ENCODE measurements around the gene INAVA. TPM values are rescaled to one million over a fixed set of nuclear protein-coding genes. Genes with fewer than 3 reads are reported as not detected.
"Not testable (repeated sequence)": the region's sequence is repeated elsewhere in the genome, so short reads cannot be mapped to it uniquely, and the experiment has no call there.

The INAVA gene
- polyA plus RNA-seq, 3 donors from 2014 or later = 0.10 TPM; not detected in 2

- no peak for DNase-seq
- Mint-ChIP-seq H3K4me3 (no peak overlapping the region), H3K9me3 (no peaks in the 10 kb centered on the region), H3K36me3 (no peaks in the 10 kb centered on the region), H3K27me3 (ENCODE audit: low read depth in 3 of 3) (peaks cover 0 to 8% (median 0%) of the 10 kb centered on the region in 3 donors), H3K27ac (no peak overlapping the region), H3K4me1 (peaks cover 12 to 13% of the 10 kb centered on the region in 2 donors)
These were observed 11.8 kb downstream of the INAVA start for GRCh38 chr1:200906491-200906890.

DNA sequence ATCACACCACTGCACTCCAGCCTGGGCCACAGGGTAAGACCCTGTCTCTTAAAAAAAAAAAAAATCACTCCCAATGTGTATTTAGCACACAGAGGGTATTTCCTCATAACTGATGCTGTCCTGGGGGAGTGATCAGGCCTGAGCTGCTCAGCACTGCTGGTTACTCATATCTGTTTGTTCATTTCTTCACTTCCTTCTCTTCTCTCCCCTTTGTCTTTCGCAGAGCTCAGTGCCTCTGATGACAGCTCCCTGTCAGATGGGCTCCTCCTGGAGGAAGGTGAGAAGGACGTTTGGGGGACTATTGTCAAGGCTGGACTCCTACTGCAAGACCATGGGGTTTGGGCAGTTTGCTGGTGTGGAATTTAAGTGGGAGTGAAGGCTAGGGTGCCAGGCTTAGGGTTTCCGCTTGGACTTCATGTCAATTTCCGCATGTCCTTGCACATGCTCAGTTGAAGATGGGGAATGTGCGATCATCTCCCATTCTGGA is 13.0 kb downstream of the INAVA start:
- H3K27ac Mint-ChIP-seq = no peak overlapping the region
- H3K4me3 Mint-ChIP-seq = no peak overlapping the region
- H3K9me3 Mint-ChIP-seq = no peaks in the 10 kb centered on the region
- H3K4me1 Mint-ChIP-seq = peaks cover 12 to 13% of the 10 kb centered on the region in 2 donors
- H3K27me3 Mint-ChIP-seq (ENCODE audit: low read depth in 3 of 3) = peaks cover 0 to 13% (median 0%) of the 10 kb centered on the region in 3 donors
- DNase-seq = no peak
- H3K36me3 Mint-ChIP-seq = no peaks in the 10 kb centered on the region

DNA sequence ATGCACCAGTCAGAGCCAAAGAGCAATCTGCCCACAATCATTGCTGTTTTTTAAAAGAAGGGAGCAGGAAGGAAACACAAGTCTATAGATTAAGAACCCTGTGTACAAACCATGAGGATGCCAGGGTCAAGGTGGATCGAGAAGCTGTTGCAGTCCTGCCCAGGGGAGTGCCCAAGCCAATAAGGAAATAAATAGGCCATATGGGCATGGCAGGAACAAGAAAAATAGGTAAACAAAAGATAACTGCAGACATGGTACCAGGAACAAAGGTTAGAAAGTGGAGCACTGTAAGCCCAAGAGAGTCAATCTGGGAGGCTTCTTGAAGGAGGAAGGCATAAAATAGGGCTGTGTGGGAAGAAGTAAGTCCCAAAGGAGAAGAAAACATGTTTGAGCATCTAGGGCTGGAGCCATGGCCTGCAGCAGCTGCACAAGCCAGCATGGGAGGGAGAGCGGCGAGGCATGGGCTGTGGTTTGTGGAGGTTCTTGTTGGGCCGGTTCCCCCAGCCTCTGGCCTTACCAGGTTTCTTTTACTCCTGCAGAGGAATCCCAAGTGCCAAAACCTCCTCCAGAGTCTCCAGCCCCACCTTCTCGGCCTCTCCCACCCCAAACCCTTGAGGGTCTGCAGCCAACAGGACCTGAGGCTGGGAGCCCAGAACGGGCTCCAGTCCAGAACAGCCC is 13.6 kb downstream of the INAVA start:
- Mint-ChIP-seq H3K4me3 (no peak overlapping the region), H3K4me1 (peaks cover 12 to 13% of the 10 kb centered on the region in 2 donors), H3K36me3 (no peaks in the 10 kb centered on the region), H3K27ac (peak overlapping the region in 1 of 6 donors; percentile 57), H3K27me3 (ENCODE audit: low read depth in 3 of 3) (peaks cover 0 to 13% (median 0%) of the 10 kb centered on the region in 3 donors), H3K9me3 (no peaks in the 10 kb centered on the region)
- DNase-seq = no peak

- no peaks in the 10 kb centered on the region for H3K9me3 Mint-ChIP-seq
- H3K27me3 Mint-ChIP-seq (ENCODE audit: low read depth in 3 of 3) = peaks cover 0 to 11% (median 0%) of the 10 kb centered on the region in 3 donors
These were observed 14.4 kb downstream of the INAVA start for GRCh38 chr1:200909071-200909470.

GRCh38 chr1:200909757-200910239 is 15.1 kb downstream of the INAVA start:
- Mint-ChIP-seq H3K36me3 (no peaks in the 10 kb centered on the region), H3K4me1 (peaks cover 12 to 13% of the 10 kb centered on the region in 2 donors), H3K9me3 (no peaks in the 10 kb centered on the region), H3K4me3 (no peak overlapping the region), H3K27me3 (ENCODE audit: low read depth in 3 of 3) (peaks cover 0 to 11% (median 0%) of the 10 kb centered on the region in 3 donors), H3K27ac (no peak overlapping the region)
- no peak for DNase-seq

More at GRCh38 chr1:200909071-200909470, 14.4 kb downstream of the INAVA start:
- Mint-ChIP-seq H3K4me3 (no peak overlapping the region), H3K4me1 (peaks cover 12 to 13% of the 10 kb centered on the region in 2 donors), H3K27ac (no peak overlapping the region), H3K36me3 (no peaks in the 10 kb centered on the region)
- no peak for DNase-seq

DNA sequence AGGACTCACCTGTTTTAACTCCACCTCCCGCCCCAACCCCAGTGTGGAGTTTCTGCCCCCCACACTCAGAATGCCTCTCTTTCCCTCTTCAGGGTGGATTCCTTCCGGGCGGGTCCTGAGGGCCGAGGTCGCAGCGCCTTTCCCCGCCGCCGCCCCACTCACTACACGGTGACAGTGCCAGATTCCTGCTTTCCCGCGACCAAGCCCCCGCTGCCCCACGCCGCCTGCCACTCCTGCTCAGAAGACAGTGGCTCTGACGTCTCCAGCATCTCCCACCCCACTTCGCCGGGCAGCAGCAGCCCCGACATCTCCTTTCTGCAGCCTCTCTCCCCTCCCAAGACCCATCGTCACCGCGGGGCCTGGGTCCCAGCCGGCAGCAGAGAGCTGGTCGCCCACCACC is 16.7 kb downstream of the INAVA start:
- H3K27me3 Mint-ChIP-seq (ENCODE audit: low read depth in 3 of 3) = peaks cover 0 to 11% (median 0%) of the 10 kb centered on the region in 3 donors
- no peaks in the 10 kb centered on the region for H3K36me3 Mint-ChIP-seq
- no peak for DNase-seq
- no peaks in the 10 kb centered on the region for H3K4me1 Mint-ChIP-seq
- no peak overlapping the region for H3K27ac Mint-ChIP-seq
- H3K4me3 Mint-ChIP-seq = no peak overlapping the region
- H3K9me3 Mint-ChIP-seq = no peaks in the 10 kb centered on the region

- not testable (repeated sequence) for H3K27ac Mint-ChIP-seq, H3K4me3 Mint-ChIP-seq, H3K4me1 Mint-ChIP-seq, DNase-seq, H3K9me3 Mint-ChIP-seq, H3K36me3 Mint-ChIP-seq
- H3K27me3 Mint-ChIP-seq (ENCODE audit: low read depth in 3 of 3) = peaks cover 0 to 12% (median 0%) of the 10 kb centered on the region in 3 donors
These were observed 17.2 kb downstream of the INAVA start for GRCh38 chr1:200911936-200912335.

DNA sequence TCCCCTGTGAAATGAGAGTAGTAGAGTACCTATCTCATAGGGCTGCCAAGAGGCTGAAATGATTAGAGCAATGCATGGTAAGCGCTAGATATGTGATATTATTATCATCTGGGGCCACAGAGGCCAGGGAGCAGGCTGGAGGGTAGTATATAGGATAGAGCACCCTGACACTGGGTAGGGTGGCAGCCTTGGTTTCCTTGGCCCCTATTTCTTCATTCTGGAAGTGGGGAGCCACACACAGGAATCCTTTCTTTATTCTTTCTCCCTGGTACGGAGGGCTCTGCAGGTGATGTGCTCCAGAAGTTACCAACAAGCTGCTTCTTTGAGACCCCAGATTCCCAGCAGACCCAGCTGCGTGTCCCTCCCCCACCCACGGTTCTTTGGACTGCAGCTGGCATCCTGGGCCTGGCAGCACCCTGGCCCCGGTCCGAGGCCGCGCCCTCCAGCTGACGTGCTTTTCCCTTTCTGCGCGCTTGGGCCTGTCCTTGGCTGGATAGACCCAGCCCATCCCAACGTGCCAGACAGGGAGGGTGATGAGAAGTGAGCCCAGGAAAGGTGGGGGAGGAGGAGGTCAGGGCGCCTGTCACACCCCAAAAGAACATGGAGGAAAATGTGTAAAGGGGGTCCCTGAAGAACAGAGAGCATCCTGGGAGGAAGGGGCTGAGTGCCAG is 18.2 kb downstream of the INAVA start:
- no peak overlapping the region for H3K27ac Mint-ChIP-seq
- no peaks in the 10 kb centered on the region for H3K9me3 Mint-ChIP-seq

DNA sequence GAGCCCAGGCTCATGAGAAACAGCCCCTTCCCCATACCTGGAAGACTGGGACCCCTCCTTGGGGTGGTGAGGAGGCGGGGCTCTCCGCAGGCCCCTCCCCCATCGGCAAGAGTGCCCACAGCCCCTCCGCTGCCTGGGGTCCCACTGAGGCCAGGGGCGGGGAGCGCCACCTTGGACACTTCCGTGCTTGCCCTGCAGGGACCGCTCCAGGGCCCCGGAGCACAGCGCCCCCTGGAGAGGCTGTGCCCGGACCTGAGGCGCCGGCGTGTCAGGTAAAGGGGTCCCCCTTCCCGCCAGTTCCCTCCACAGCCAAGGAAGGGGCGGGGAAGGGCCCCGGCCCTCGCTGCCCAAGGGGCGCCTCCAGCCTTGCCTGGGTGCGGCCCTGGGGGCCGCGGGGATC is 21.5 kb downstream of the INAVA start:
- Mint-ChIP-seq H3K4me1 (no peaks in the 10 kb centered on the region), H3K27me3 (ENCODE audit: low read depth in 3 of 3) (peaks cover 0 to 7% (median 3%) of the 10 kb centered on the region in 3 donors), H3K9me3 (no peaks in the 10 kb centered on the region), H3K4me3 (no peak overlapping the region), H3K27ac (no peak overlapping the region), H3K36me3 (no peaks in the 10 kb centered on the region)
- DNase-seq = no peak

More for the DNA sequence above, 18.2 kb downstream of the INAVA start:
- DNase-seq = no peak
- Mint-ChIP-seq H3K4me3 (no peak overlapping the region), H3K4me1 (no peaks in the 10 kb centered on the region), H3K27me3 (ENCODE audit: low read depth in 3 of 3) (peaks cover 0 to 12% (median 0%) of the 10 kb centered on the region in 3 donors), H3K36me3 (no peaks in the 10 kb centered on the region)

GRCh38 chr1:200916681-200917080 is 22.0 kb downstream of the INAVA start:
- DNase-seq = no peak
- Mint-ChIP-seq H3K9me3 (no peaks in the 10 kb centered on the region), H3K27ac (no peak overlapping the region), H3K27me3 (ENCODE audit: low read depth in 3 of 3) (peaks cover 0 to 7% (median 3%) of the 10 kb centered on the region in 3 donors), H3K36me3 (no peaks in the 10 kb centered on the region), H3K4me1 (no peaks in the 10 kb centered on the region), H3K4me3 (no peak overlapping the region)

- H3K4me1 Mint-ChIP-seq = no peaks in the 10 kb centered on the region
- DNase-seq = no peak
- H3K4me3 Mint-ChIP-seq = no peak overlapping the region
- no peak overlapping the region for H3K27ac Mint-ChIP-seq
- no peaks in the 10 kb centered on the region for H3K36me3 Mint-ChIP-seq
- H3K9me3 Mint-ChIP-seq = no peaks in the 10 kb centered on the region
- H3K27me3 Mint-ChIP-seq (ENCODE audit: low read depth in 3 of 3) = peaks cover 0 to 4% (median 3%) of the 10 kb centered on the region in 3 donors
These were observed 22.7 kb downstream of the INAVA start for GRCh38 chr1:200917291-200917817.

- Mint-ChIP-seq H3K9me3 (no peaks in the 10 kb centered on the region), H3K4me1 (no peaks in the 10 kb centered on the region), H3K27me3 (ENCODE audit: low read depth in 3 of 3) (peaks cover 0 to 3% (median 1%) of the 10 kb centered on the region in 3 donors), H3K4me3 (no peak overlapping the region), H3K27ac (no peak overlapping the region), H3K36me3 (no peaks in the 10 kb centered on the region)
- no peak for DNase-seq
These were observed 23.3 kb downstream of the INAVA start for GRCh38 chr1:200918006-200918405.

GRCh38 chr1:200919386-200919785 is 24.7 kb downstream of the INAVA start:
- no peak overlapping the region for H3K27ac Mint-ChIP-seq
- no peak for DNase-seq
- H3K4me1 Mint-ChIP-seq = no peaks in the 10 kb centered on the region

GRCh38 chr1:200921571-200922110 is 26.9 kb downstream of the INAVA start:
- no peak overlapping the region for H3K27ac Mint-ChIP-seq
- H3K4me1 Mint-ChIP-seq = no peaks in the 10 kb centered on the region
- no peak overlapping the region for H3K4me3 Mint-ChIP-seq
- DNase-seq = no peak
- H3K9me3 Mint-ChIP-seq = no peaks in the 10 kb centered on the region
- peaks cover 0 to 9% (median 0%) of the 10 kb centered on the region in 3 donors for H3K27me3 Mint-ChIP-seq (ENCODE audit: low read depth in 3 of 3)
- no peaks in the 10 kb centered on the region for H3K36me3 Mint-ChIP-seq

More at GRCh38 chr1:200919386-200919785, 24.7 kb downstream of the INAVA start:
- no peaks in the 10 kb centered on the region for H3K9me3 Mint-ChIP-seq
- H3K4me3 Mint-ChIP-seq = no peak overlapping the region
- peaks cover 0 to 3% (median 1%) of the 10 kb centered on the region in 3 donors for H3K27me3 Mint-ChIP-seq (ENCODE audit: low read depth in 3 of 3)
- H3K36me3 Mint-ChIP-seq = no peaks in the 10 kb centered on the region

Measured in immature natural killer cell (primary cell).